HepG2 (cell line): ENCODE data around the gene C2orf76. TPM values are rescaled to one million over a fixed set of nuclear protein-coding genes. Genes with fewer than 3 reads are reported as not detected.

ENCODE experiments used
- ATAC-seq: fragments of 200-7000 bp; cut with Tn5 transposase; 3 replicates; pipeline ENCODE4 v1.9.1; 2020; ENCODE audit warnings: mild to moderate bottlenecking, moderate library complexity
- BruUV-seq: library from RNA; stranded (reverse); fragments of 400-500 nt; replicated peaks from 2 replicates; lab custom pipeline; 2021; lab: Mats Ljungman, UMichigan
- CTCF ChIA-PET: fragments of 300-600 bp; formaldehyde crosslinking; extraction: SDS; loops from one replicate; lab custom pipeline; 2021; ENCODE audit warnings: low total read pairs, inconsistent platforms, low intra/inter-chr PET ratio; lab: Yijun Ruan, JAX
- POLR2A ChIA-PET: fragments of 350-600 bp; sonication (Branson Sonifier 250); formaldehyde crosslinking; loops from one replicate; lab custom pipeline; 2020; ENCODE audit warnings: antibody characterized with exemption, inconsistent platforms; lab: Yijun Ruan, JAX
- DNase-seq: peaks from one replicate; pipeline ENCODE4 v3.0.0-alpha.2; 2015; ENCODE audit warnings: low spot score
- FAIRE-seq: peaks from 3 replicates; lab custom pipeline; 2011; peaks lifted over from hg19 to GRCh38; lab: Jason Lieb, UNC
- H2AFZ ChIP-seq: one replicate; pipeline ENCODE4 v1.6.1; 2011; ENCODE audit warnings: low read length, inconsistent platforms
- H3K27ac ChIP-seq: fragments of 300-600 bp; 3 replicates; pipeline ENCODE4 v1.8.0; 2011; ENCODE audit warnings: mixed run types, mild to moderate bottlenecking, mixed read lengths, low read length, inconsistent platforms; ENCODE audit not compliant: insufficient read depth; ENCODE audit errors: extremely low read length
- H3K27me3 ChIP-seq, 2 experiments: fragments of 200-600 bp in 1 of 2; 2 replicates in 1 of 2; 3 replicates in 1 of 2; pipeline versions ENCODE4 v1.6.0 to v1.8.0; 2011; ENCODE audit warnings: low read length in 2 of 2, mild to moderate bottlenecking in 2 of 2, moderate library complexity in 2 of 2, inconsistent platforms in 1 of 2; ENCODE audit not compliant: insufficient read depth in 2 of 2, control insufficient read depth in 1 of 2
- H3K36me3 ChIP-seq, 2 experiments: fragments of 200-600 bp in 1 of 2; replicated peaks in 1 of 2; 2 replicates in 1 of 2; 3 replicates in 1 of 2; pipeline versions ENCODE4 v1.5.1 to v1.8.0; 2011; ENCODE audit warnings: low read length in 2 of 2, inconsistent platforms in 1 of 2; ENCODE audit not compliant: insufficient read depth in 2 of 2, control insufficient read depth in 1 of 2
- H3K4me1 ChIP-seq: 2 replicates; pipeline ENCODE4 v1.5.1; 2012; ENCODE audit warnings: low read length, inconsistent platforms; ENCODE audit not compliant: insufficient read depth
- H3K4me2 ChIP-seq: 2 replicates; pipeline ENCODE4 v1.6.0; 2011; ENCODE audit warnings: low read depth, low read length, inconsistent platforms
- H3K4me3 ChIP-seq, 3 experiments: fragments of 200-600 bp in 1 of 3; sonication (generic), shearing (Covaris generic) in 1 of 3; replicated peaks in 1 of 3; 2 replicates each; pipeline ENCODE4 v1.5.1; 2011 to 2016; ENCODE audit warnings: low read length in 3 of 3, inconsistent platforms in 2 of 3, low read depth in 2 of 3, mild to moderate bottlenecking in 2 of 3, control low read depth in 1 of 3, mixed read lengths in 1 of 3; ENCODE audit not compliant: insufficient read depth in 1 of 3
- H3K79me2 ChIP-seq: one replicate; pipeline ENCODE4 v1.6.1; 2011; ENCODE audit warnings: low read length, inconsistent platforms; ENCODE audit not compliant: insufficient read depth
- H3K9ac ChIP-seq: 2 replicates; pipeline ENCODE4 v1.6.0; 2011; ENCODE audit warnings: mild to moderate bottlenecking, low read depth, low read length, inconsistent platforms; ENCODE audit not compliant: insufficient read depth
- H3K9me3 ChIP-seq: 2 replicates; pipeline ENCODE4 v1.5.1; 2012; ENCODE audit warnings: mild to moderate bottlenecking, low read length
- H4K20me1 ChIP-seq: 2 replicates; pipeline ENCODE4 v1.6.0; 2011; ENCODE audit warnings: inconsistent platforms, mild to moderate bottlenecking, low read length, moderate library complexity; ENCODE audit not compliant: insufficient read depth
- ARID4A ChIP-seq: sonication (generic); formaldehyde crosslinking; IDR thresholded peaks from 2 replicates; pipeline ENCODE4 v1.5.0; 2020; ENCODE audit warnings: mild to moderate bottlenecking, missing genetic modification reagents, borderline replicate concordance
- E2F5 ChIP-seq: sonication (generic); formaldehyde crosslinking; conservative IDR thresholded peaks from 2 replicates; pipeline ENCODE4 v1.4.0; 2020; ENCODE audit warnings: missing genetic modification reagents
- ESRRA ChIP-seq: sonication (generic); formaldehyde crosslinking; IDR thresholded peaks from 2 replicates; pipeline ENCODE4 v1.5.1; 2020; ENCODE audit warnings: mild to moderate bottlenecking, low read depth, missing genetic modification reagents
- ISL2 ChIP-seq: sonication (generic); formaldehyde crosslinking; IDR thresholded peaks from 2 replicates; pipeline ENCODE4 v1.5.0; 2020; ENCODE audit warnings: missing genetic modification reagents
- JUN ChIP-seq: sonication (generic); formaldehyde crosslinking; IDR thresholded peaks from 2 replicates; pipeline ENCODE4 v1.4.0; 2020; ENCODE audit warnings: mild to moderate bottlenecking, missing genetic modification reagents
- KDM1A ChIP-seq: IDR thresholded peaks from 2 replicates; pipeline ENCODE4 v1.6.1; 2016; ENCODE audit warnings: missing compliant biosample characterization
- MBNL3 ChIP-seq: fragments of 250-450 bp; sonication (Bioruptor Pico); conservative IDR thresholded peaks from 2 replicates; pipeline ENCODE4 v1.8.0; 2022; ENCODE audit warnings: mild to moderate bottlenecking, inconsistent platforms
- MTF2 ChIP-seq: sonication (generic); formaldehyde crosslinking; IDR thresholded peaks from 2 replicates; pipeline ENCODE4 v1.5.0; 2020; ENCODE audit warnings: missing genetic modification reagents, borderline replicate concordance
- SATB2 ChIP-seq: sonication (generic); formaldehyde crosslinking; IDR thresholded peaks from 2 replicates; pipeline ENCODE4 v1.5.0; 2020; ENCODE audit warnings: missing genetic modification reagents
- SOX6 ChIP-seq, 2 experiments: fragments of 450-650 bp in 1 of 2; sonication (generic) in 1 of 2; formaldehyde crosslinking in 1 of 2; IDR thresholded peaks; 2 replicates each; pipeline versions ENCODE4 v1.4.0 to v1.6.1; 2017 to 2020; ENCODE audit warnings: antibody characterized with exemption in 1 of 2, mild to moderate bottlenecking in 1 of 2, missing genetic modification reagents in 1 of 2
- SP5 ChIP-seq: IDR thresholded peaks from 2 replicates; pipeline ENCODE4 v1.6.1; 2016; ENCODE audit warnings: low read depth, borderline replicate concordance
- TAF1 ChIP-seq: sonication (generic); formaldehyde crosslinking; IDR thresholded peaks from 2 replicates; pipeline ENCODE4 v1.4.0; 2020; ENCODE audit warnings: missing genetic modification reagents
- ZMYM3 ChIP-seq: sonication (generic); formaldehyde crosslinking; IDR thresholded peaks from 2 replicates; pipeline ENCODE4 v1.5.1; 2020; ENCODE audit warnings: mild to moderate bottlenecking, missing genetic modification reagents
- ZNF292 ChIP-seq: sonication (generic); formaldehyde crosslinking; IDR thresholded peaks from 2 replicates; pipeline ENCODE4 v1.8.1; 2022; ENCODE audit warnings: mild to moderate bottlenecking, low read depth, missing genetic modification reagents, borderline replicate concordance
- ZNF326 ChIP-seq: sonication (generic); formaldehyde crosslinking; IDR thresholded peaks from 2 replicates; pipeline ENCODE4 v1.4.0; 2020; ENCODE audit warnings: missing genetic modification reagents, borderline replicate concordance
- ZNF501 ChIP-seq: sonication (generic); formaldehyde crosslinking; IDR thresholded peaks from 2 replicates; pipeline ENCODE4 v1.5.1; 2020; ENCODE audit warnings: mild to moderate bottlenecking, moderate library complexity, missing genetic modification reagents
- ZNF512 ChIP-seq: sonication (generic); formaldehyde crosslinking; IDR thresholded peaks from 2 replicates; pipeline ENCODE4 v1.4.0; 2020; ENCODE audit warnings: mild to moderate bottlenecking, missing genetic modification reagents
- ZNF558 ChIP-seq: sonication (generic); formaldehyde crosslinking; IDR thresholded peaks from 2 replicates; pipeline ENCODE4 v1.9.0; 2022; ENCODE audit warnings: mild to moderate bottlenecking, missing genetic modification reagents, borderline replicate concordance
- WGBS: methylation state at CpG from one replicate; pipeline ENCODE4 v1.1.6; 2017; ENCODE audit warnings: low lambda C conversion rate; 5-methylcytosine and 5-hydroxymethylcytosine counted together
- in situ Hi-C: cut with HindIII; loops from 2 replicates; pipeline ENCODE4 v1.10.0; 2017; ENCODE audit warnings: low pct_unique_long_range_greater_than_20kb; ENCODE audit not compliant: extremely low pct_ligation_motif_present
- intact Hi-C: fragments of 100-400 bp; cut with micrococcal nuclease; formaldehyde crosslinking; loops from one replicate; pipeline ENCODE4 v1.10.0; 2022; ENCODE audit not compliant: unreplicated experiment
- polyA plus RNA-seq, 8 experiments: library from polyadenylated mRNA; depleted of rRNA in 3 of 8; stranded (reverse) in 7 of 8; unstranded in 1 of 8; fragments of >200 nt; fragmentation: Illumina TruSeq in 4 of 8; extraction: Trizol in 4 of 8; gene quantifications; 2 replicates each; pipeline versions ENCODE4 v1.2.1 to v1.2.3, GENCODE V29; 2011 to 2016; ENCODE audit warnings: low read depth in 4 of 8, missing spikeins in 1 of 8, mixed read lengths in 1 of 8; ENCODE audit not compliant: insufficient read depth in 1 of 8
- total RNA-seq, 5 experiments: library from RNA; depleted of rRNA; stranded (reverse); fragments of >200 nt; fragmentation: Illumina TruSeq; extraction: Trizol; gene quantifications; 2 replicates each; pipeline ENCODE4 v1.2.3, GENCODE V29; 2016; ENCODE audit warnings: low read depth in 1 of 5

The C2orf76 gene
- total and polyA plus RNA-seq, 2 of the 13 experiments (the other 11 are each of a cell fraction or from before 2014, with no cell fraction given), result 7.7 to 8.5 TPM

DNA sequence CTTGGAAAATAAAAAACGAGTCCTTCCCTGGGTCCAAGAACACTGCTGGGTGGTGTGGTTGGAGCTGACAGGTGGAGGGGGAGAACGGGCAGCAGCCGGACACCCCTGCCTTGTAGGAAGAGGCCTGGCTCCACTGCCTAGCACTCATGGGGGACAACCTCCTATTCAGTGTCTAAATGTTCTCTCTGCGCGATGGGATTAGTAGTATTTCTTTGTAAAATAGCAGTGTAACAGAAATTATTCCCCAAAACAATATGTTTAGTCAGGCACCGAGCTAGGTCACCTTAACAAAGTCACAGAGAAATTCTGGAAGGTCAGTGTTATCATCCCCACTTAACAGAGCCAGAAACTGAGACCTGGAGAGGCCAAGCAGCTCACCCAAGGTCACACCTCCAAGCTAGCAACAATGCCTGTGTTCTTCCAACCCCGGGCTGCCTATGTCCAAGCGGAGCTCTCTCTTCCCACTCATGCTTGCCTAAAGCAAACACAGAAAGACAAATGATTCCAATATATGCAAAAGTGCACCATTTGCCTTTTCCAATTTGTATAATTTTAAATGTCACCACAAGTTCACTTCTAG is 75.0 kb downstream of the C2orf76 start:
- H2AFZ ChIP-seq, result no peak overlapping the region
- no peaks in the 10 kb centered on the region for H3K79me2 ChIP-seq
- ATAC-seq (peak; percentile 53), DNase-seq (peak; percentile 29), FAIRE-seq (no peak)
- intact Hi-C loops (loop anchor here (1.0 to 5.0 kb wide), 6 partner anchors 26 to 410 kb away; partner anchors contain the start of genes C2orf76 and DBI), in situ Hi-C loops (no loop called here)
- no peaks in the 10 kb centered on the region for H3K9me3 ChIP-seq
- H4K20me1 ChIP-seq, result no peaks in the 10 kb centered on the region
- 0 out of 6 replicates have a peak overlapping the region, but pooled peaks of 1 of the 3 experiments have one; percentile 0 for H3K4me3 ChIP-seq
- BruUV-seq, result no TSS peak
- H3K4me1 ChIP-seq, result peaks cover 27% of the 10 kb centered on the region
- H3K27ac ChIP-seq, result no peak overlapping the region
- H3K27me3 ChIP-seq, result no peaks in the 10 kb centered on the region; a peak in 2 of 5 replicates
- CTCF ChIA-PET, result interaction anchor here (1.2 to 1.9 kb wide), 3 partner anchors 73 to 280 kb away, joined by 3 to 15 read pairs (median 7); no protein-coding TSS in a partner anchor
- POLR2A ChIA-PET, result interaction anchor here (1.3 to 1.5 kb wide), 3 partner anchors 68 to 387 kb away, joined by 3 to 4 read pairs (median 4); partner anchors contain the start of genes C2orf76, DBI, STEAP3 and TMEM177
- H3K9ac ChIP-seq, result no peak overlapping the region
- H3K36me3 ChIP-seq, result no peaks in the 10 kb centered on the region
- peak overlapping the region; percentile 66 for H3K4me2 ChIP-seq
- WGBS, result 45% methylated on average over 8 of the region's 8 CpGs
- TF ChIP-seq ZNF292 (CRISPR knock-in tag) (no peak), ZNF501 (CRISPR knock-in tag) (no peak), JUN (CRISPR knock-in tag) (no peak), ZNF558 (CRISPR knock-in tag) (0 out of 2 replicates have a peak, but pooled peaks have one; percentile 40), E2F5 (CRISPR knock-in tag) (no peak), ZNF512 (CRISPR knock-in tag) (no peak), ARID4A (CRISPR knock-in tag) (0 out of 2 replicates have a peak, but pooled peaks have one; percentile 34), SP5 (CRISPR knock-in tag) (no peak), TAF1 (CRISPR knock-in tag) (no peak), MTF2 (no peak), ESRRA (CRISPR knock-in tag) (peak; percentile 58; the same call in 1 of the 2 replicates), SATB2 (no peak), ISL2 (CRISPR knock-in tag) (no peak), SOX6 (IDR thresholded peaks at IDR 0.05) (no peak), SOX6 (CRISPR knock-in tag; IDR thresholded peaks at IDR 0.05) (0 out of 2 replicates have a peak, but pooled peaks have one; percentile 35), ZMYM3 (CRISPR knock-in tag) (peak; percentile 93), ZNF326 (CRISPR knock-in tag) (no peak), KDM1A (CRISPR knock-in tag) (peak; percentile 100), MBNL3 (CRISPR knock-in tag) (no peak)
